ENCODE measurements around the gene MBD5.

DNA sequence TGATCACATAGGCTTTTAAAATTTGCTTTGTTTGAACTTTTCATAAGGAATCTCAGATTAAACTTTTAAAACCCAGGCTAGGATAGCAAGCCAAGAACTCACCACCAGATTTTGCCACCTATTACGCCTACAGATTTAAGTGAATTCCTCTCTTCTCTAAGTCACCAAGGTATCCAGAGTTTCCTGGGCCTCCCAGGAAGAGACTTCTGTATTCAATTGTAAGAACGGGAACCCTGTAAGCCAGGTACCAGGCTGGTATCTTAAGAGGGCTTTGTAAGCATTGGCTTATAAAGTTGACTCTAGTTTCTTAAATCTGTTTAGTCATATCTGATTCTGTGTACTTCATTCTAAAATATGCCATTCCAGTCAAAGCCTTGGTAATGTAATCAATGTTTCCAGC is 285.1 kb downstream of the MBD5 start:
- TF ChIP-seq YY1 (IDR thresholded peaks at IDR 0.05; ENCODE audit: insufficient read depth, insufficient read length) (no peak), ZNF274 (IDR thresholded peaks at IDR 0.05; ENCODE audit: low read depth, low read length) (no peak), SUZ12 (IDR thresholded peaks at IDR 0.05; ENCODE audit: extremely low read depth, insufficient read depth, insufficient read length) (no peak)

Measured in NT2/D1 (cell line).